GM12872 (cell line): ENCODE results near the gene TTC22.

Source experiments
- TF ChIP-seq, protein P1 (sequence below): IDR thresholded peaks from 3 replicates; pipeline ENCODE4 v1.5.1; 2011; ENCODE audit warnings: low read depth, mild to moderate bottlenecking, low read length, moderate library complexity; ENCODE audit not compliant: insufficient read depth

Gene TTC22

DNA sequence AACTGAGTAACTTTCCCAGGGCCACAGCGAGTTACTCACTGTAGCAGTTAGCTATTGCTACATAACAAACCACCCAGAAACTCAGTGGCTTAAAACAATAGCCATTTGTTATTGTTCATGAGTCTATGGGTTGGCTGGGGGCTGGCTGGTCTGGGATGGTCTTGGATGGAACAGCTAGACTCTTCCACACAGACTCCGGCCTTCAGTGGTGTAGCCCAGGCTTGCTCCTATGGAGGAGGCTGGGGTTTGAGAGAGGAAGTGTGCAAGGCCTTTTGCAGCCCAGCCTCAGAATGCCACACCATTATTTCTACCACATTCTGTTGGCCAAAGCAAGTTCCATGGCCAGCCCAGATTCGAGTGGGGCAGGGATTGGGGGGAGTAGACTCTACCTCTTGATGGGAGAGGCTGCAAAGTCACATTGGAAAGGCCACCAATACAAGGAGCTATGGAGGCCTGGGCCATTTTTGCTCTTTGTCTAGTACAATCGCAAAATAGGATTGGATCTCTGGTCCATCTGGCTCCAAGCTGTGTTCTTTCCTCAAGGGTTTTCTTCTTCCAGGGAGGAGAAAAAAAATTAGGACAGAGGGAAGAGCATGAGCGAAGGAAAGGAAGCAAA lies 37.5 kb upstream of the TTC22 start:
- TF ChIP-seq, protein P1, sequence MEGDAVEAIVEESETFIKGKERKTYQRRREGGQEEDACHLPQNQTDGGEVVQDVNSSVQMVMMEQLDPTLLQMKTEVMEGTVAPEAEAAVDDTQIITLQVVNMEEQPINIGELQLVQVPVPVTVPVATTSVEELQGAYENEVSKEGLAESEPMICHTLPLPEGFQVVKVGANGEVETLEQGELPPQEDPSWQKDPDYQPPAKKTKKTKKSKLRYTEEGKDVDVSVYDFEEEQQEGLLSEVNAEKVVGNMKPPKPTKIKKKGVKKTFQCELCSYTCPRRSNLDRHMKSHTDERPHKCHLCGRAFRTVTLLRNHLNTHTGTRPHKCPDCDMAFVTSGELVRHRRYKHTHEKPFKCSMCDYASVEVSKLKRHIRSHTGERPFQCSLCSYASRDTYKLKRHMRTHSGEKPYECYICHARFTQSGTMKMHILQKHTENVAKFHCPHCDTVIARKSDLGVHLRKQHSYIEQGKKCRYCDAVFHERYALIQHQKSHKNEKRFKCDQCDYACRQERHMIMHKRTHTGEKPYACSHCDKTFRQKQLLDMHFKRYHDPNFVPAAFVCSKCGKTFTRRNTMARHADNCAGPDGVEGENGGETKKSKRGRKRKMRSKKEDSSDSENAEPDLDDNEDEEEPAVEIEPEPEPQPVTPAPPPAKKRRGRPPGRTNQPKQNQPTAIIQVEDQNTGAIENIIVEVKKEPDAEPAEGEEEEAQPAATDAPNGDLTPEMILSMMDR = no peak

DNA sequence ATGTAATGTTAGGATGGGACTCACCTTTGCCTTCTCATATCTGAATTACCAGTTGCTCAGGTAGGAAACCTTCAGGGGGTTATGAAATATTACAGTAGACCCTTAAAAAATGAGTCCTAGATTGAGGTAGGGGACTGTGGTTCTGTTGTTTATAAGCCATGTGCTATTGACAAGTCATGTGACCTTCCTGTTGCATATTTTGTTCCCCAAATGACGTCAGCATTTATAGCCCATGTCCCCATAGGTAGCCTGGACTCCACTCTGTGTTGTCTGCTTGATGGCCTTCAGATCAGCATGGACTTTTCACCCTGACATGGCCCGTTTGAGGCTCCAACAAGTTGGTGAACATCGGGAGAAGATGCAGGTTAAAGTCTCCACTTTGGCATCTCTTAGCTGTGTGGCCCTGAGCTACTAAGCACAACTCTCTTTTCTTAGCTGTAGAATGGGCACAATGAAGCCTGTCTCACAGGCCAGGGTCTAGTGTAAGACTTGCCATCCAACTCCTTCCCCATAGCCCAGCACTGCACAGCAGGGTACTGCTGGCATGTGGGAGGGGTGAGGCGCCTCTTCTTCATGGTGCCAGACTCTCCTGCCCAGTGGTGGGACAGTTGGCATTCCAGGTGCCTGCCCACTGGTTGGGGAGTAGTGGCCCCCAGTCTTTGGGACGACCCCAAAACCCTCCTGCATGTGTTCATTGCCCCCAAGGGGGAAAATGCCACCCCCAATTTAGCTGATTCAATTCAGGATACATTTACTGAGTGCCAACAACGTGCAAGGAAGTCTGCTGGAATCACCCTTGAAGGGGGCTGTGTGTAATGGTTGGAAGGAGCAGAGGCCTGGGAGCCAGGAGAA lies 36.1 kb upstream of the TTC22 start:
- TF ChIP-seq, protein P1 = no peak

DNA sequence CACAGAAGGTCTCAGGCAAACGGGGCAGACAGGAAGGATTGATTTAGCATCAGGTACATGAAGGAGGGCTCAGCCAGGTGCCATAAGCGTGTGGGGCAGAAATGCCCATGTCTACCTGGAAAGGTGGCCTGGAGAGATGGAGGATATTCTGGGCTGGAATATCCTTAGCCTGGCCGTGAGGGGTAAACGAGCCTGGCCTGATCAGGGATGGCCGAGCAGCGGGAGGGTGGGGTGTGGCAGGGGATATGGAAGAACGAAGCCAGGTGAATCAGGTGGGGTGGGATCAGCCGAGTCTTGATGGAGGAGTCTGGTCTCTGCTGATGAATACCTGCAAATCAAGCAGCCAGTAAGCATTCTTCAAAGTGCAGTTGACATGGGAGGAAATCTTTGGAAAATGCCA lies 35.5 kb upstream of the TTC22 start:
- TF ChIP-seq, protein P1 = no peak

- TF ChIP-seq, protein P1 = no peak
Measured at GRCh38 chr1:54835970-54836369, 34.8 kb upstream of the TTC22 start.

- TF ChIP-seq, protein P1 = no peak
Measured at GRCh38 chr1:54835131-54835898, 34.2 kb upstream of the TTC22 start.

- TF ChIP-seq, protein P1 = no peak
Measured at GRCh38 chr1:54834007-54834541, 33.0 kb upstream of the TTC22 start.

- TF ChIP-seq, protein P1 = no peak
Measured at GRCh38 chr1:54833121-54833520, 32.0 kb upstream of the TTC22 start.
